Vagina (tissue), 2 donors: ENCODE measurements around the gene EFNA1.

Experiments used
- POLR2A ChIP-seq, 2 donors: fragments of 450-650 bp; IDR thresholded peaks; one replicate each; pipeline ENCODE4 v1.6.1; 2017; ENCODE audit warnings: antibody characterized with exemption in 2 of 2, mild to moderate bottlenecking in 2 of 2, moderate library complexity in 2 of 2
- POLR2AphosphoS5 ChIP-seq, 2 donors: sonication (generic); formaldehyde crosslinking; IDR thresholded peaks; one replicate each; pipeline ENCODE4 v1.9.0; 2017; ENCODE audit warnings: antibody characterized with exemption in 2 of 2, mild to moderate bottlenecking in 2 of 2, low read depth in 1 of 2; ENCODE audit not compliant: insufficient read depth in 1 of 2
- TF ChIP-seq, protein P1 (sequence below), 3 experiments: fragments of 450-650 bp in 2 of 3; fragments of 200-600 bp in 1 of 3; sonication (generic) in 1 of 3; IDR thresholded peaks; one replicate each; pipeline ENCODE4 v1.5.1; 2017 to 2019; ENCODE audit warnings: antibody characterized with exemption in 3 of 3, mild to moderate bottlenecking in 2 of 3, moderate library complexity in 2 of 3

DNA sequence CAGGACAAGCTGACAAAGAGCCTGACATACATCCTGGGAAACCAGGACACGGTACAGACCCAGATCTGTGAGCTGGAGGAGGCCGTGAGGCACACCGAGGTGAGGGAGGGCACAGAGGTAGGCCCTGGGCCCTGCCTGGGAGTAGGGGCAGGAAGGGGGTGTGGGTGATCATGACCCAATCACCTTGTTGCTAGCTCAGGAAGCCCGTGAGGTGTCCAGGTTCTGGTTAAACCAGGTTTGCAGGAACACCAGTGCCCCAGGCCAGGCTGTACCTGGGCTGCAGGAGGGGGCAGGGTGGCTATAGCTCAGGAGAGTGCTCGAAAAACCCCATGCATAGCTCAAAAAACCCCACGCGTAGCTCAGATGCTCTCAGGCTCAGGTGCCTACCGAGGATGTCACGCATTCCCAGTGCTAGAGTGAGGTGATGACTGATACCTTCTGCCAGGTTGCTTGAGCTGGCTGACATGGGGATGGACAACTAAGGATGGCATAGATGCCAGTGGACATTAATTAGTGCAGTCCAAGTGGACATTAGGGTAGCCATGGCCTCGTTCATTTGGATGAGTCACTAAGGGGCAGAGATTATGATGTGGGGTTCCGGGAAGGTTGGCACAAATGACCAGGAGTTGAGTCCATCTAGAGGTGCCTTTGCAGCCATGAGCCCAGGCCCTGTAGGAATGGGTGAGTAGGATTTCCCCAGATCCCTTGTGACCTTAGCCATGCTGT lies 49.7 kb downstream of the EFNA1 start:
- TF ChIP-seq, protein P1, sequence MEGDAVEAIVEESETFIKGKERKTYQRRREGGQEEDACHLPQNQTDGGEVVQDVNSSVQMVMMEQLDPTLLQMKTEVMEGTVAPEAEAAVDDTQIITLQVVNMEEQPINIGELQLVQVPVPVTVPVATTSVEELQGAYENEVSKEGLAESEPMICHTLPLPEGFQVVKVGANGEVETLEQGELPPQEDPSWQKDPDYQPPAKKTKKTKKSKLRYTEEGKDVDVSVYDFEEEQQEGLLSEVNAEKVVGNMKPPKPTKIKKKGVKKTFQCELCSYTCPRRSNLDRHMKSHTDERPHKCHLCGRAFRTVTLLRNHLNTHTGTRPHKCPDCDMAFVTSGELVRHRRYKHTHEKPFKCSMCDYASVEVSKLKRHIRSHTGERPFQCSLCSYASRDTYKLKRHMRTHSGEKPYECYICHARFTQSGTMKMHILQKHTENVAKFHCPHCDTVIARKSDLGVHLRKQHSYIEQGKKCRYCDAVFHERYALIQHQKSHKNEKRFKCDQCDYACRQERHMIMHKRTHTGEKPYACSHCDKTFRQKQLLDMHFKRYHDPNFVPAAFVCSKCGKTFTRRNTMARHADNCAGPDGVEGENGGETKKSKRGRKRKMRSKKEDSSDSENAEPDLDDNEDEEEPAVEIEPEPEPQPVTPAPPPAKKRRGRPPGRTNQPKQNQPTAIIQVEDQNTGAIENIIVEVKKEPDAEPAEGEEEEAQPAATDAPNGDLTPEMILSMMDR (IDR thresholded peaks at IDR 0.05): no peak
- no peak for TF ChIP-seq POLR2AphosphoS5 (IDR thresholded peaks at IDR 0.05; ENCODE audit: insufficient read depth in 1 of 2, low read depth in 1 of 2)
- no peak for TF ChIP-seq POLR2A (IDR thresholded peaks at IDR 0.05)
